HEK293T (cell line): ENCODE data around the gene RAD51B.

Source experiments
- BHLHE40 ChIP-seq: fragments of 450-650 bp; IDR thresholded peaks from 2 replicates; pipeline ENCODE4 v1.6.1; 2016; ENCODE audit warnings: mild to moderate bottlenecking, moderate library complexity, borderline replicate concordance
- CTBP1 ChIP-seq: fragments of 450-650 bp; IDR thresholded peaks from 2 replicates; pipeline ENCODE4 v1.6.1; 2016; ENCODE audit warnings: borderline replicate concordance
- ELF4 ChIP-seq: fragments of 450-650 bp; IDR thresholded peaks from 2 replicates; pipeline ENCODE4 v1.6.1; 2017; ENCODE audit warnings: antibody characterized with exemption
- FOXA1 ChIP-seq: fragments of 450-650 bp; IDR thresholded peaks from 2 replicates; pipeline ENCODE4 v1.6.1; 2016; ENCODE audit warnings: mild to moderate bottlenecking
- NFRKB ChIP-seq: fragments of 450-650 bp; IDR thresholded peaks from 2 replicates; pipeline ENCODE4 v1.6.1; 2016; ENCODE audit warnings: mild to moderate bottlenecking, moderate library complexity
- TARDBP ChIP-seq: fragments of 450-650 bp; IDR thresholded peaks from 2 replicates; pipeline ENCODE4 v1.6.1; 2016
- ZNF384 ChIP-seq: fragments of 450-650 bp; IDR thresholded peaks from 2 replicates; pipeline ENCODE4 v1.6.1; 2016

DNA sequence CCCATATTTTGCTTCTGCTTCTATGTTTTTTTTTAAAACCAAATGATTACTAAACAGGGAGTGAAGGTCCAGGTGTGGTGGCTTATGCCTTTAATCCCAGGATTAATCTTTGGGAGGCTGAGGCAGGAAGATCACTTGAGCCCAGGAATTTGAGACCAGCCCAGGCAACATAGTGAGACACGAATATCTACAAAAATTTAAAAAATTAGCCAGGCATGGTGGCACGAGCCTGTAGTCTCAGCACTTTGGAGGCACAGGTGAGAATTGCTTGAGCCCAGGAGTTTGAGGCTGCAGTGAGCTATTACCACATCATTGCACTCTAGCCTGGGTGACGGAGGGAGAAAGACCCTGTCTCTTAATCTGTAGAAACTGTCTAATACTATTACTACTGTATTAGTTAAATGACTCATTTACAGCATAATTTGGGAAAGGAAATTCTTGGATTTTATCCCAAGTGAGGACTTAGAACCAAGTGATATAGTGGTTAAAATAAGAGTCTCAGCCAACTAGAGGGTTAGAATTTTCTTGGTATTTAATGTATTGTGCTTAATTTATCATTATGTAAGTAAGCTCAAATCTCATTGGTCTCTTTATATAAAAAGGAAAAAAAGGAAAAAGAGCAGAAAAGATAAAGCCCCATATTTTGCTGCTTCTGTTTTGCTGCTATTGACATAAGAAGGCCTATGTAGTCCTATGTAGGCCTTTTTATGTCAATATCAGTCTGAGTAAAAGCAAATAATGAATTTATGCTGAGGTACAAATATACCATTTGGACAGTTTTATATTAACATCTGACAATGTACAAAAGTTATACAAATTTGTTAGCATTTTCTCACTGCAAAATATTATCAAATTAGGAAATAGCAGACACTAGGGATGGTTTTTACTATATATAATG is 163.4 kb downstream of the RAD51B start:
- TF ChIP-seq ZNF384 (no peak), NFRKB (no peak), CTBP1 (no peak), ELF4 (no peak), BHLHE40 (no peak), FOXA1 (no peak), TARDBP (no peak)
